Left lung (tissue), 10 donors: Measurements from ENCODE around the gene SLC22A23. TPM values are rescaled to one million over a fixed set of nuclear protein-coding genes. Genes with fewer than 3 reads are reported as not detected.

ENCODE experiments used
- ATAC-seq: fragments of 200-7000 bp; cut with Tn5 transposase; one replicate; pipeline ENCODE4 v1.9.1; 2020; ENCODE audit warnings: moderate library complexity
- DNase-seq, 4 donors: peaks; one replicate each; pipeline ENCODE4 v3.0.0-alpha.2; 2013 to 2020
- H3K27ac ChIP-seq, 2 donors: fragments of 200-600 bp; sonication (generic) in 1 of 2; one replicate each; pipeline versions ENCODE4 v1.5.0 to v1.8.0; 2020 to 2021
- H3K27me3 ChIP-seq, 2 donors: fragments of 200-600 bp; sonication (generic) in 1 of 2; one replicate each; pipeline versions ENCODE4 v1.5.0 to v1.8.0; 2020 to 2021
- H3K36me3 ChIP-seq, 2 donors: fragments of 200-600 bp; sonication (generic) in 1 of 2; one replicate each; pipeline versions ENCODE4 v1.5.0 to v1.8.0; 2020 to 2021
- H3K4me1 ChIP-seq, 2 donors: fragments of 200-600 bp; one replicate each; pipeline ENCODE4 v1.8.0; 2021
- H3K4me3 ChIP-seq, 2 donors: fragments of 200-600 bp; sonication (generic) in 1 of 2; one replicate each; pipeline versions ENCODE4 v1.5.0 to v1.8.0; 2020 to 2021; ENCODE audit warnings: mild to moderate bottlenecking in 1 of 2
- H3K9me3 ChIP-seq, 2 donors: fragments of 200-600 bp; sonication (generic) in 1 of 2; one replicate each; pipeline versions ENCODE4 v1.5.0 to v1.8.0; 2020 to 2021
- intact Hi-C, 2 donors: fragments of 100-400 bp; cut with DNase I; formaldehyde crosslinking; loops; one replicate each; pipeline versions ENCODE4 v1.11.2 to v1.14.2; 2022
- polyA plus RNA-seq, 6 donors: library from polyadenylated mRNA; unstranded; fragments of 120-200 nt; gene quantifications; one replicate each; pipeline ENCODE4 v1.2.1, GENCODE V29; 2013; ENCODE audit not compliant: insufficient read length in 6 of 6
- total RNA-seq, 2 donors: library from RNA; stranded (reverse); fragmentation: NEBNext Ultra II Directional; extraction: Animal tissue kit (Norgen Biotek cat#: 25700); gene quantifications; one replicate each; pipeline ENCODE4 v1.2.1, GENCODE V29; 2021
- TF ChIP-seq, protein P1 (sequence below), 2 donors: fragments of 200-600 bp; sonication (generic) in 1 of 2; IDR thresholded peaks; one replicate each; pipeline versions ENCODE4 v1.5.0 to v1.8.0; 2021; ENCODE audit warnings: antibody characterized with exemption in 2 of 2
- donor health status: DM: no; HTN: yes; CAD: no.
- donor health status: DM: no; HTN: no; CAD: no.

Gene SLC22A23
- total and polyA plus RNA-seq, 8 donors: 19.7 to 31.2 (median 23.9) TPM

DNA sequence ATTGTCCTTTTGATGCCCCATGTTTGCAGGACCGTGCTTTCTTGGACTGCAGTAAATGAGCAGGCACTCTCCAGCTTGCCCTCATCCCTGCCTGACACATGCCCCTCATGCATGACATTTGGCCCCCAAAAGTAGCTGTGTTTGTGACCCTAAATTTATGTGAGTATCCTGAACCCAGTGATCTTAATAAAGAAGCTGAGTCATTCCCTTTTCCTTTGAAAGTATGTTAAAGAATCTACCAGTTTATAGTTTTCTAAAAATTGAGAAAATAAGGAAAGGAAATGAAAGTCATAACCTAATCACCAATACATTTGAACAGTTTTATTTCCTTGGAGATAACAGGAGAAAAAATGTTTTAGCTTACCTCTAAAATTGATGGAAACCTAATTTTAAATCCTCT, 3.4 kb upstream of the SLC22A23 start:
- Histone ChIP-seq H3K27ac (no peak overlapping the region), H3K27me3 (peaks cover 0 to 45% of the 10 kb centered on the region in 2 donors), H3K9me3 (no peaks in the 10 kb centered on the region), H3K4me1 (peaks cover 4 to 10% of the 10 kb centered on the region in 2 donors), H3K4me3 (no peak overlapping the region), H3K36me3 (no peaks in the 10 kb centered on the region)
- DNase-seq (no peak), ATAC-seq (no peak)
- TF ChIP-seq, protein P1, sequence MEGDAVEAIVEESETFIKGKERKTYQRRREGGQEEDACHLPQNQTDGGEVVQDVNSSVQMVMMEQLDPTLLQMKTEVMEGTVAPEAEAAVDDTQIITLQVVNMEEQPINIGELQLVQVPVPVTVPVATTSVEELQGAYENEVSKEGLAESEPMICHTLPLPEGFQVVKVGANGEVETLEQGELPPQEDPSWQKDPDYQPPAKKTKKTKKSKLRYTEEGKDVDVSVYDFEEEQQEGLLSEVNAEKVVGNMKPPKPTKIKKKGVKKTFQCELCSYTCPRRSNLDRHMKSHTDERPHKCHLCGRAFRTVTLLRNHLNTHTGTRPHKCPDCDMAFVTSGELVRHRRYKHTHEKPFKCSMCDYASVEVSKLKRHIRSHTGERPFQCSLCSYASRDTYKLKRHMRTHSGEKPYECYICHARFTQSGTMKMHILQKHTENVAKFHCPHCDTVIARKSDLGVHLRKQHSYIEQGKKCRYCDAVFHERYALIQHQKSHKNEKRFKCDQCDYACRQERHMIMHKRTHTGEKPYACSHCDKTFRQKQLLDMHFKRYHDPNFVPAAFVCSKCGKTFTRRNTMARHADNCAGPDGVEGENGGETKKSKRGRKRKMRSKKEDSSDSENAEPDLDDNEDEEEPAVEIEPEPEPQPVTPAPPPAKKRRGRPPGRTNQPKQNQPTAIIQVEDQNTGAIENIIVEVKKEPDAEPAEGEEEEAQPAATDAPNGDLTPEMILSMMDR (IDR thresholded peaks at IDR 0.05): no peak
- intact Hi-C loops: no loop called here

DNA sequence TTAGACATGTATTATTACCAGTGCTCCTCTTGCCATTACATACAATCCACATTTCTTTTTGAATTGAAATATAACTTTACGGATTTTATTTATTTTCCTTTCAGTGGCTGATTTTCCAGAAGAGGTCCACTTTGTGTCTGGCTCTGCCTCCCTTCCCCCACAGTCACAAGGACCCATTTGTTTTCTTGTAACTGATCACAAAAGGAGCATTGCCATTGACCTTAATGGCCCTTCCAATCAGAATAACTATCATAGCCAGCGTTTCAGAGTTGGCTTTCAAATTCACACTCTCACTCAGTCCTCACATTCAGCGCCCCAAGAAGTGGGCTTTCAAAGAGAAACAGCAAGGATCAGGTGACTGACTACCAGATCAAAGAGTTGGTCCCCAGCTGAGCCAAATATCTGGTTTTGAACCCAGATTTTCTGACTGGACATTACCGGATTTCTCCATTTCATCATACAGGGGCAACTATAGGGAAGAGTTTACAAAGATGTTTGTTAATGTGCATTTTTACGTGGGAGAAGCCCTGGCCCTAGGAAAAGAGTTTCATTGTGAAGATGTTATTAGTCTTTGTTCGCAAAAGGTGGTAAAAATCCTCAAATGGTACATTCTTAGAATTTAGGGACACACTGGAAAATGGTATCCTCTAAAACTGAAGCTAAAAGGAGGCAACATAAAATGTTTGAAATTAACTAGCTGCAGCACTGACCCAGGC, 2.0 kb upstream of the SLC22A23 start:
- intact Hi-C loops: loop anchor here in 1 of 2 donors (10.0 kb wide), 1 partner anchor 174 kb away; no protein-coding TSS in a partner anchor
- Histone ChIP-seq H3K4me3 (no peak overlapping the region), H3K27ac (no peak overlapping the region), H3K9me3 (no peaks in the 10 kb centered on the region), H3K27me3 (peaks cover 0 to 59% of the 10 kb centered on the region in 2 donors), H3K4me1 (peaks cover 4 to 11% of the 10 kb centered on the region in 2 donors), H3K36me3 (no peaks in the 10 kb centered on the region)
- ATAC-seq (no peak), DNase-seq (no peak)
- TF ChIP-seq, protein P1 (IDR thresholded peaks at IDR 0.05): no peak

DNA sequence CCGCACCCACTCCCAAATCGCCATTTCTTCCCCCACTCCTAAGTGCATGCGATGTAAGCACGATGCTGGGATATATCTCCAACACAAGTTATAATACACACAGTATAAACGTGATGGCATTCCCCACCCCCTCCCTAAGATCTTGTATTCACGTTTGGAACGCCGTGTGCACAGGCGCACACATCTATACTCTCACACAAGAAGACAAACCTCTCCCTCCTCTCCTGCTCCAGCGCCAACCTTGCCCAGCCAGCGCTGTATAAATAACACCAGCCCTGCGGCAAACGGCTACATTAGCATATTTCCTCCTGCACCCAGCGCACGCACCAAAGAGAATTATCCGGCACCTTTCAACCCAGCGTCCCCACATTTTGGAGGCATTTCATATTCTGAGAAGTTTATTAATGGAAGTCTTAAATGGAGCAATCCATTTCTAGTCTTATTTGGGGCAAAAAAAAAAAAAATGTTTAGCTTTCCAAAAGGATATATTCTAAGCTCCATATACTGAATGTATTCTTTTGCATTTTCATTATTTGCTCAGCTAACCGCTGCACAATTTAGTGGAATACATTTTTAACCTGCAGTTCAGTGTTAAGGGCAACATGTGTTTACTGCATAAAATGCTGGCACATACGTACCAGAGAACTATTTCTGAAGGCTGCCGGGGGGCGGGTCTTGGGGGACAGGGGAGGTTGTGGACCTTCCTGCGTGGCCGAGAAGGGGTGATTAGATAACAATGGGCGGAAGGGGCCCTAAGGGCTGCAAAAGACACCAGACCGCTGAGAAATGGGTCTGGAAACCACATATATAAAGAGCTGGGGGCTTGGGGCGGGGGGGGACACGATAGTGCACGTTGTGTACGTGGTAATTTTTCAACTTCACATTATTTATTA, 1.1 kb upstream of the SLC22A23 start:
- H3K4me1 ChIP-seq: peaks cover 4 to 11% of the 10 kb centered on the region in 2 donors
- TF ChIP-seq, protein P1 (IDR thresholded peaks at IDR 0.05): no peak
- H3K36me3 ChIP-seq: no peaks in the 10 kb centered on the region
- ATAC-seq (peak; percentile 58), DNase-seq (peak in 2 of 4 donors; percentile 32 to 49)
- peak overlapping the region in 1 of 2 donors; percentile 26 for H3K27ac ChIP-seq
- peak overlapping the region; percentile 49 to 57 for H3K4me3 ChIP-seq
- no peaks in the 10 kb centered on the region for H3K9me3 ChIP-seq
- peaks cover 0 to 68% of the 10 kb centered on the region in 2 donors for H3K27me3 ChIP-seq
- intact Hi-C loops: loop anchor here in 1 of 2 donors (10.0 kb wide), 1 partner anchor 173 kb away; no protein-coding TSS in a partner anchor

DNA sequence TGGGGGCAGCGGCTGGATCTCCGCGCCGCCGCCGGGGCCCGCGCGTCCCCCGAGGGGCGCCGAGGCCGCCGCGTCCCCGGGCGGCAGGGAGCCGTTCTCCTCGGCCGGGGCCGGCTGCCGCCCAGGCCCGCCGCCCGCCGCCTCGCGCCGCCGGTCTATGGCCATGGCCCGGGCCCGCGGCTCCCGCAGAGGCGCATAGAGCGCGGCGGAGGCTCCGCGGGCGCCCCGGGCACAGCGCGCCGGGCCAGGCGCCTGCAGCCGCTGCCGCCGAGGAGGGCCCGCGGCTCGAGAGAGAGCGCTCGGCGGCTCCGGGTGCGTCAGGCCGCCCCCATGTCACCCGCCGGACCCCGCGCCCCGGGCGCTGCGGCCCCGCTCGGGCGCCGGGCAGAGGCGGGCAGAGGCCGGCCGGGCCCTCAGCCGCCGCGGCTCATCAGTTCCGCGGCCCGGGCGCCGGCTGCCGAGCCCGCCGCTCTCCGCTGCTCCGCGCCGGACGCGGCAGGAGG, 404 bp downstream of the SLC22A23 start:
- Histone ChIP-seq H3K4me3 (peak overlapping the region; percentile 55 to 57), H3K27ac (no peak overlapping the region), H3K9me3 (no peaks in the 10 kb centered on the region), H3K27me3 (peaks cover 0 to 73% of the 10 kb centered on the region in 2 donors), H3K36me3 (no peaks in the 10 kb centered on the region), H3K4me1 (peaks cover 4 to 11% of the 10 kb centered on the region in 2 donors)
- TF ChIP-seq, protein P1 (IDR thresholded peaks at IDR 0.05): no peak
- ATAC-seq: no peak
- intact Hi-C loops: loop anchor here in 1 of 2 donors (10.0 kb wide), 1 partner anchor 172 kb away; no protein-coding TSS in a partner anchor
- DNase-seq: no peak
